K562 (cell line): ENCODE data around the gene XPOT. TPM values are rescaled to one million over a fixed set of nuclear protein-coding genes. Genes with fewer than 3 reads are reported as not detected.

Source experiments
- ATAC-seq: fragments of 200-7000 bp; cut with Tn5 transposase; 3 replicates; pipeline ENCODE4 v1.9.1; 2020; ENCODE audit warnings: moderate library complexity
- BruUV-seq: library from RNA; stranded (reverse); fragments of 400-500 nt; replicated peaks from 2 replicates; lab custom pipeline; 2021; lab: Mats Ljungman, UMichigan
- CTCF ChIA-PET: fragments of 300-600 bp; formaldehyde crosslinking; extraction: SDS; loops from one replicate; lab custom pipeline; 2021; ENCODE audit warnings: low intra/inter-chr PET ratio; lab: Yijun Ruan, JAX
- POLR2A ChIA-PET: fragments of 300-600, 350-650 bp; sonication (Branson Sonifier 250); formaldehyde crosslinking; extraction: SDS; loops from one replicate; lab custom pipeline; 2021; ENCODE audit warnings: antibody characterized with exemption, inconsistent platforms; lab: Yijun Ruan, JAX
- DNase-seq, 4 experiments: peaks; one replicate each; pipeline versions ENCODE4 v3.0.0 to v3.0.0-alpha.2; 2011 to 2018; ENCODE audit warnings: low spot score in 3 of 4, mixed read lengths in 3 of 4; ENCODE audit errors: extremely low read depth in 1 of 4
- FAIRE-seq: peaks from 2 replicates; lab custom pipeline; 2011; peaks lifted over from hg19 to GRCh38; lab: Jason Lieb, UNC
- H2AFZ ChIP-seq: 2 replicates; pipeline ENCODE4 v1.6.0; 2011; ENCODE audit warnings: low read depth, low read length, control low read depth, inconsistent platforms
- H3K27ac ChIP-seq: fragments of 200-600 bp; 3 replicates; pipeline ENCODE4 v1.8.0; 2011; ENCODE audit warnings: low read depth, mild to moderate bottlenecking, control low read depth, inconsistent platforms, low read length, moderate library complexity, mixed read lengths; ENCODE audit errors: extremely low read depth
- H3K27me3 ChIP-seq, 2 experiments: fragments of 300-600 bp in 1 of 2; 2 replicates in 1 of 2; 3 replicates in 1 of 2; pipeline versions ENCODE4 v1.6.0 to v1.8.0; 2011; ENCODE audit warnings: inconsistent platforms in 2 of 2, low read length in 2 of 2, mild to moderate bottlenecking in 1 of 2, mixed read lengths in 1 of 2, moderate library complexity in 1 of 2; ENCODE audit not compliant: control insufficient read depth in 2 of 2, insufficient read depth in 2 of 2
- H3K36me3 ChIP-seq: fragments of 300-600 bp; 3 replicates; pipeline ENCODE4 v1.8.0; 2011; ENCODE audit warnings: mild to moderate bottlenecking, low read length, inconsistent platforms; ENCODE audit not compliant: control insufficient read depth, insufficient read depth
- H3K4me1 ChIP-seq, 2 experiments: fragments of 200-600 bp in 1 of 2; replicated peaks in 1 of 2; 2 replicates in 1 of 2; 3 replicates in 1 of 2; pipeline versions ENCODE4 v1.5.1 to v1.8.0; 2011; ENCODE audit warnings: inconsistent platforms in 2 of 2, low read length in 2 of 2, mild to moderate bottlenecking in 1 of 2, mixed read lengths in 1 of 2, moderate library complexity in 1 of 2; ENCODE audit not compliant: control insufficient read depth in 2 of 2, insufficient read depth in 2 of 2
- H3K4me2 ChIP-seq: 2 replicates; pipeline ENCODE4 v1.6.1; 2011; ENCODE audit warnings: low read length, control low read depth, inconsistent platforms, mixed read lengths; ENCODE audit not compliant: insufficient read depth
- H3K4me3 ChIP-seq: fragments of 200-600 bp; sonication (generic), shearing (Covaris generic); 2 replicates; pipeline ENCODE4 v1.5.1; 2016; ENCODE audit warnings: control low read depth, inconsistent platforms
- H3K79me2 ChIP-seq: fragments of 200-600 bp; 3 replicates; pipeline ENCODE4 v1.8.0; 2011; ENCODE audit warnings: low read length, inconsistent platforms; ENCODE audit not compliant: control insufficient read depth, insufficient read depth
- H3K9ac ChIP-seq, 2 experiments: 2 replicates each; pipeline versions ENCODE4 v1.6.0 to v1.6.1; 2011; ENCODE audit warnings: low read depth in 2 of 2, low read length in 2 of 2, control low read depth in 1 of 2, inconsistent platforms in 1 of 2, mild to moderate bottlenecking in 1 of 2, mixed read lengths in 1 of 2; ENCODE audit not compliant: insufficient read depth in 1 of 2
- H3K9me1 ChIP-seq: one replicate; pipeline ENCODE4 v1.6.0; 2011; ENCODE audit warnings: inconsistent platforms, mild to moderate bottlenecking, low read length, moderate library complexity; ENCODE audit not compliant: control insufficient read depth, insufficient read depth
- H3K9me3 ChIP-seq: replicated peaks from 2 replicates; pipeline ENCODE4 v1.5.1; 2011; ENCODE audit warnings: low read depth, low read length, inconsistent platforms; ENCODE audit not compliant: control insufficient read depth, insufficient read depth
- H4K20me1 ChIP-seq: replicated peaks from 2 replicates; pipeline ENCODE4 v1.6.1; 2011; ENCODE audit warnings: low read length, inconsistent platforms, mixed read lengths; ENCODE audit not compliant: control insufficient read depth, insufficient read depth
- CBX2 ChIP-seq: fragments of 200-600 bp; sonication (generic); IDR thresholded peaks from one replicate; pipeline ENCODE4 v1.6.1; 2012; ENCODE audit warnings: mild to moderate bottlenecking, low read length, inconsistent platforms; ENCODE audit not compliant: insufficient read depth, poor library complexity, severe bottlenecking
- MTA1 ChIP-seq: fragments of 450-650 bp; IDR thresholded peaks from 2 replicates; pipeline ENCODE4 v1.6.1; 2017; ENCODE audit warnings: borderline replicate concordance
- NR2C2 ChIP-seq, 2 experiments: fragments of 200-800 bp in 1 of 2; sonication (Bioruptor generic) in 1 of 2; sonication (generic) in 1 of 2; formaldehyde crosslinking in 1 of 2; IDR thresholded peaks; 2 replicates each; pipeline versions ENCODE4 v1.6.1 to v1.8.0; 2016 to 2022; ENCODE audit warnings: mild to moderate bottlenecking in 1 of 2, missing compliant biosample characterization in 1 of 2, missing genetic modification characterization in 1 of 2, missing genetic modification reagents in 1 of 2
- PHF21A ChIP-seq: fragments of 450-650 bp; IDR thresholded peaks from 2 replicates; pipeline ENCODE4 v1.6.1; 2017; ENCODE audit warnings: low read depth, borderline replicate concordance
- PRPF4 ChIP-seq: fragments of 200-400 bp; formaldehyde crosslinking; IDR thresholded peaks from one replicate; pipeline ENCODE4 v1.6.1; 2017; ENCODE audit warnings: low read length, low read depth, mild to moderate bottlenecking; ENCODE audit not compliant: insufficient read depth, poor library complexity, severe bottlenecking
- SRSF9 ChIP-seq: fragments of 200-400 bp; formaldehyde crosslinking; IDR thresholded peaks from 2 replicates; pipeline ENCODE4 v1.6.1; 2017; ENCODE audit warnings: low read depth, low read length, borderline replicate concordance
- STAG1 ChIP-seq: sonication (generic); formaldehyde crosslinking; IDR thresholded peaks from 2 replicates; pipeline ENCODE4 v1.5.0; 2020; ENCODE audit warnings: missing genetic modification reagents, borderline replicate concordance
- ZNF384 ChIP-seq: IDR thresholded peaks from 2 replicates; pipeline ENCODE4 v1.6.1; 2012; ENCODE audit warnings: low read depth, low read length, improper control_type of control experiment
- ZNF408 ChIP-seq: fragments of 250-450 bp; sonication (Bioruptor Pico); IDR thresholded peaks from 2 replicates; pipeline ENCODE4 v1.4.0; 2020; ENCODE audit warnings: low read depth, mild to moderate bottlenecking, moderate library complexity
- ZNF561 ChIP-seq: fragments of 450-650 bp; formaldehyde crosslinking; conservative IDR thresholded peaks from 2 replicates; pipeline ENCODE4 v1.4.0; 2020; ENCODE audit warnings: mild to moderate bottlenecking, moderate library complexity
- WGBS: fragments of 100-300 bp; shearing (Covaris generic); methylation state at CpG from one replicate; pipeline ENCODE4 v1.1.6; 2016; ENCODE audit warnings: low coverage, mixed read lengths; ENCODE audit not compliant: insufficient coverage; ENCODE audit errors: missing lambda C conversion rate; 5-methylcytosine and 5-hydroxymethylcytosine counted together
- in situ Hi-C: fragments of 300-500 bp; cut with MboI; formaldehyde crosslinking; loops from 4 replicates; pipeline ENCODE4 v1.15.0; 2018; ENCODE audit warnings: inconsistent platforms, mixed read lengths
- intact Hi-C: fragments of 100-400 bp; cut with micrococcal nuclease; formaldehyde crosslinking; loops from 2 replicates; pipeline ENCODE4 v1.14.2; 2022
- polyA plus RNA-seq, 8 experiments: library from polyadenylated mRNA; depleted of rRNA in 4 of 8; stranded (reverse) in 5 of 8; unstranded in 3 of 8; fragments of >200 nt; fragmentation: Nextera tagmentation in 2 of 8; fragmentation: Illumina TruSeq in 1 of 8; extraction: Ambion mirVana in 2 of 8; extraction: Trizol in 1 of 8; gene quantifications; 2 replicates each; pipeline versions ENCODE4 v1.2.1 to v1.2.3, GENCODE V29; 2011 to 2014; ENCODE audit warnings: inconsistent platforms in 1 of 8, missing spikeins in 1 of 8
- total RNA-seq, 7 experiments: library from RNA; depleted of rRNA in 6 of 7; stranded (reverse); fragments of >200 nt in 6 of 7; fragmentation: Illumina TruSeq in 2 of 7; extraction: Trizol in 2 of 7; gene quantifications; 2 replicates each; pipeline versions ENCODE4 v1.2.1 to v1.2.3, GENCODE V29; 2011 to 2021; ENCODE audit warnings: low replicate concordance in 1 of 7
- TF ChIP-seq, protein P1 (sequence below): sonication (generic); formaldehyde crosslinking; IDR thresholded peaks from 2 replicates; pipeline ENCODE4 v1.8.0; 2022; ENCODE audit warnings: missing genetic modification reagents, mild to moderate bottlenecking, borderline replicate concordance

Gene XPOT
- total and polyA plus RNA-seq, 9 of the 15 experiments (the other 6 are each of a cell fraction or from before 2014, with no cell fraction given): 26.2 to 192 (median 102) TPM

DNA sequence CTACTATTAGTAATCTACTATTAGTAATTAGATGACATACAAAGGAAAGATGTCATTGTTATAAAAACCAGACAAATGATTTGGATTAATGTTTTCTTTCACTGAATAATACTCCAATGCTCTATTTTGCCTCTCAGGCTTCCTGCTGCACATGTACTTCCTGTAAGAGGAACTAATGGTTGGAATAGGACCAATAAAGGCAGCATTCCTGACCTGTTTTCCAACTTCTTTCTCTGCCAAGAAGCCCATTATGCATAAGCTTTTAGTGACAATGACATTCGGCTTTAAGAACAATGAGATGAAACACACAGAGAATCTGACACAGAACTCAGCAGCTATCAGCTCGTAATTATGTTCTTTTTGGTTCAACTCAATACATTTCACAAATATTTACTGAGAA is 8.5 kb upstream of the XPOT start:
- FAIRE-seq: no peak
- no peak overlapping the region for H3K9ac ChIP-seq
- in situ Hi-C loops (loop anchor here (25.0 kb wide), 1 partner anchor 558 kb away; the partner anchor contains the start of gene SRGAP1), intact Hi-C loops (no loop called here)
- no peaks in the 10 kb centered on the region for H3K9me1 ChIP-seq
- DNase-seq: no peak
- TF ChIP-seq PHF21A: no peak
- no peak for TF ChIP-seq NR2C2 (CRISPR knock-in tag; IDR thresholded peaks at IDR 0.05)
- TF ChIP-seq NR2C2 (tag; IDR thresholded peaks at IDR 0.05): no peak
- no peak for TF ChIP-seq ZNF408 (CRISPR knock-in tag)
- TF ChIP-seq ZNF561 (CRISPR knock-in tag): no peak
- TF ChIP-seq SRSF9: no peak
- TF ChIP-seq, protein P1, sequence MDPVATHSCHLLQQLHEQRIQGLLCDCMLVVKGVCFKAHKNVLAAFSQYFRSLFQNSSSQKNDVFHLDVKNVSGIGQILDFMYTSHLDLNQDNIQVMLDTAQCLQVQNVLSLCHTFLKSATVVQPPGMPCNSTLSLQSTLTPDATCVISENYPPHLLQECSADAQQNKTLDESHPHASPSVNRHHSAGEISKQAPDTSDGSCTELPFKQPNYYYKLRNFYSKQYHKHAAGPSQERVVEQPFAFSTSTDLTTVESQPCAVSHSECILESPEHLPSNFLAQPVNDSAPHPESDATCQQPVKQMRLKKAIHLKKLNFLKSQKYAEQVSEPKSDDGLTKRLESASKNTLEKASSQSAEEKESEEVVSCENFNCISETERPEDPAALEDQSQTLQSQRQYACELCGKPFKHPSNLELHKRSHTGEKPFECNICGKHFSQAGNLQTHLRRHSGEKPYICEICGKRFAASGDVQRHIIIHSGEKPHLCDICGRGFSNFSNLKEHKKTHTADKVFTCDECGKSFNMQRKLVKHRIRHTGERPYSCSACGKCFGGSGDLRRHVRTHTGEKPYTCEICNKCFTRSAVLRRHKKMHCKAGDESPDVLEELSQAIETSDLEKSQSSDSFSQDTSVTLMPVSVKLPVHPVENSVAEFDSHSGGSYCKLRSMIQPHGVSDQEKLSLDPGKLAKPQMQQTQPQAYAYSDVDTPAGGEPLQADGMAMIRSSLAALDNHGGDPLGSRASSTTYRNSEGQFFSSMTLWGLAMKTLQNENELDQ: no peak
- no peak for TF ChIP-seq PRPF4
- no peak for TF ChIP-seq STAG1 (CRISPR knock-in tag)
- TF ChIP-seq ZNF384: no peak
- no peak for TF ChIP-seq MTA1
- TF ChIP-seq CBX2: no peak
- H2AFZ ChIP-seq: no peak overlapping the region
- no peak overlapping the region for H3K27ac ChIP-seq
- 29% methylated on average over 2 of the region's 2 CpGs for WGBS
- H4K20me1 ChIP-seq: no peaks in the 10 kb centered on the region
- H3K4me1 ChIP-seq: peaks cover 0 to 4% of the 10 kb centered on the region in 2 experiments; a peak in 3 of 5 replicates
- CTCF ChIA-PET: no interaction called here
- no TSS peak for BruUV-seq
- H3K4me3 ChIP-seq: no peak overlapping the region
- no peaks in the 10 kb centered on the region for H3K36me3 ChIP-seq
- H3K9me3 ChIP-seq: no peaks in the 10 kb centered on the region
- POLR2A ChIA-PET: interaction anchor here (0.6 to 1.1 kb wide), 3 partner anchors 8 to 12 kb away, joined by 3 to 5 read pairs (median 3); no protein-coding TSS in a partner anchor
- H3K27me3 ChIP-seq: peaks cover 0 to under 1% of the 10 kb centered on the region in 2 experiments; a peak in 1 of 5 replicates
- H3K4me2 ChIP-seq: no peak overlapping the region
- no peak for ATAC-seq
- H3K79me2 ChIP-seq: no peaks in the 10 kb centered on the region
